Medulla oblongata (tissue), 1 donor: ENCODE measurements around the gene NR5A1.

ENCODE experiments used
- DNase-seq: peaks from one replicate; pipeline ENCODE4 v3.0.0-alpha.2; 2015; ENCODE audit errors: extremely low spot score

Gene NR5A1

DNA sequence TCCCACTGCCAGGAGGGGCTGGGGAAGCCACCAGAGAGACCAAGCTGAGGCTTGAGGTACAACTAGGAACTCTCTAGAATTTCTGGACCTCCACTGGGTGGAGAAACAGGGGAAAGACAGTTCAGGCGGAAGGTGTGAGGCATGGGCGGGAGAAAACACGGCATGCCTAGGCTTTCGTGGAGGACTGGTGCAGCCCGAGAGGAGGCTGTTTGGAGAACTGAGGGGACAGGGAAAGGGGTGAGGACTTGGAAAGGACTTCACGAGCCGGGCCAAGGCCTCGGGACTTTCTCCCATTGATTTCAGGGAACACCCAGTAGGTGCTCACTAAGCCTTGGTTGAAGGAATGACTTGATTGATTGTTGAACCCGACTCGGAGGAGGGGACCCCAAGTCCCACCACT is 66.4 kb downstream of the NR5A1 start:
- DNase-seq, result no peak

GRCh38 chr9:124439686-124440243 is 67.4 kb downstream of the NR5A1 start:
- DNase-seq, result no peak

DNA sequence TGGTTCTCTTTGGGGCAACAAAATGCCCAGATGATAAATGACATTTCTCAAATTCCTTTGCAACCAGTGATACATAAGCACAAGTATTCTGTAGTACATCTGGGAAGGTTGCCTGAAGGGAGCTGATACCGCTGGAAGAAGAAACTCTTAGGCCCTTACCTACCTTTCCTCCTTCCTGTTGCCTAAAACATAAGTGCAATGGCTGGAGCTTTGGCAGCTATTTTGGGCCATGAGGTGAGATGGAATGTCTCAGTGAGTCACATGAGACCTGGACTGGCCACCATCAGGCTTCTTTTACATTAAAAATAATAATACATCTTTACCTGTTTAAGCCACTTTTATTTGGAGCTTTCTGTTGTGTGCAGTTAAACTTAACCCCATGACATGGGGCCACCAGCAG is 68.1 kb downstream of the NR5A1 start:
- no peak for DNase-seq

DNA sequence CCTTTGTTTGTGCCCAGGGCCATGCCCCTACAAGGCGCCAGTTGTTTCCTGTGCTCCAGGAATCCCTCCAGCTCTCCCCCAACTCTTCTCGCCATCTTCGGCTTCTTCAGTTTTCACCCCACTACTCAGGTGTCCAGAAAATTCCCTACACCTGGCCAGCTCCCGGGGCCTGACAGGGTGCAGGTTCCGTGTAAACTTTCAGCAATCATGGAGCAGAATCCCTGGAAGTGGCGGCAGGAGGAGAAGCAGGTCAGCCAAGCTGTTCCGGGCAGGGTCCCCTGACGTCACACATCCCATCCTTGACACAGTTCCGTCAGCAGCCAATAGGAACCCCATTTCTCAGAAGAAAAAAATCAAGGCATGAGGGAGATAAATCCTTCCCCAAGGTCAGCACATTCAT is 69.1 kb downstream of the NR5A1 start:
- no peak for DNase-seq

DNA sequence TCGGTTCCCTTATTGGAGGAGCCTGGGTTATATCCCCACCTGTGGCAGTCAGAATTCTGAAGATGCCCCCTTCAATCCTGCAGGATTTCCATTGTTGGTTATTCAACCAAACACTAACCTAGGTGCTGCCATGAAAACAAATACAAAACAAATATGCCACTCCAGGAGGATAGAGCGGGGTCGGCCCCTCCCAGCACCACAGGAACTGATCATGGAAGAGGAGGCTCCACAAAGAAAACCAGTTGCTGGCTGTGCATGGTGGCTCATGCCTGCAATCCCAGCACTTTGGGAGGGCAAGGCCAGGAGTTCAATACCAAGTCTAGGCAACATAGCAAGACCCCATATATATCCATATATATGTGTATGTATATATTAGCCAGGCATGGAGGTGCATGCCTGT is 70.1 kb downstream of the NR5A1 start:
- no peak for DNase-seq

GRCh38 chr9:124436320-124436719 is 70.9 kb downstream of the NR5A1 start:
- no peak for DNase-seq
